COLO668 (cell line): ENCODE measurements around the gene STAG1.
"Not testable (repeated sequence)": the region's sequence is repeated elsewhere in the genome, so short reads cannot be mapped to it uniquely, and the experiment has no call there.

Experiments
- DNase-seq: peaks from one replicate; lab custom pipeline; 2025; ENCODE audit not compliant: unreplicated experiment; lab: John Stamatoyannopoulos, UW

STAG1 gene

GRCh38 chr3:136708333-136708985 is 43.7 kb downstream of the STAG1 start:
- DNase-seq, result no peak

DNA sequence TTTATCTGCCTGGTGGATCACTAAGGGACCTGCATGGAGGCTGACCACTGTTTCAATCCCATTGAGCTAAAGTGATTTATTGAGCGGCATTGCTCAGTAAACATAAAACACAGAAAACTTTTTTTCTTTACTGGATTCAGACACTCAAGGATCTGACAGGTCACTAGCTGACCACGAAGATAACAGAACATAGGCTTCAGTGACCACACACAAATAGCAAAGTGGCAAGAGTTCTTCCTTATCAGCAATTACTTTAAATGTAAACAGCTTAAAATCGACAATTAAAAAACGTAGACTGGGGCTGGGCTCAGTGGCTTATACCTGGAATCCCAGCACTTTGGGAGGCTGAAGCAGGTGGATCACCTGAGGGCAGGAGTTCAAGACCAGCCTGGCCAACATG is 48.7 kb downstream of the STAG1 start:
- DNase-seq, result no peak

DNA sequence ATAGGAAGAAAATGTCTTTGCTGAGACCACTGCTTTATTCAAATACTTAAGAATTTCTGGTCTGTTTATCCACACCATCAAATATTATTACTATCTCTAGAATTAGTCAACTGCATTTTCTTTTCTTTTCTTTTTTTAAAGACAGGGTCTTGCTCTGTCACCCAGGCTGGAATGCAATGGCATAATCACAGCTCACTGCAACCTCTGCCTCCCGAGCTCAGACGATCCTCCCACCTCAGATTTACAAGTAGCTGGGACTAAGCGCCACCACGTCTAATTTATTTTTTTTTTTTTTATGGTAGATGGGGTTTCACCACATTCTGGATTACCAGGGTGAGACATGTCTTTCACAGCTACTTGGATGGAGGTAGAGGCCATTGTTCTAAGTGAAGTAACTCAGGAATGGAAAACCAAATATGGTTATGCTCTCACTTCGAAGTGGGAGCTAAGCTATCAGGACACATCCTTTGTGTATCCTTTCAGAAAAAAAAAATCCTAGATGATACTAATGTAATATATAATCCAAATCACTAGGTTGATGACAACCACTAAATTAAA is 52.8 kb downstream of the STAG1 start:
- no peak for DNase-seq

- DNase-seq, result no peak
These were observed 53.8 kb downstream of the STAG1 start for GRCh38 chr3:136698361-136698760.

DNA sequence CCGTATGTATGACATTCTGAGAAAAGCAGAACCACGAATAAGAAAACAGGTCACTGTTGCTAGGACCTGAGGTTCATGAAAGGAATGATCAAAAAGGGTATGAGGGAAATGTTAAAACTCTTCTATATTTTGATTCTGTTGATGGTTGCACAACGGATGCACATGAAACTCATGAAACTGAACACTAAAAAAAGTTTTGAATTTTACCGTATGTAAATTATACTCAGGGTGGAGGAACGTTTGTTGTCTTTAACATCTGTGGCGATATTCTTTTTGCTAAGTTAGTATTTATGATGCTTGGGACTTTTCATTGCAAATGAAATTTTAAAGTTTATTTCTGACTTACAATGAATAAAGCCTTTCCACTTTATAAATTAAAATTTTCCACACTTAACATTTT is 55.4 kb downstream of the STAG1 start:
- DNase-seq, result no peak

DNA sequence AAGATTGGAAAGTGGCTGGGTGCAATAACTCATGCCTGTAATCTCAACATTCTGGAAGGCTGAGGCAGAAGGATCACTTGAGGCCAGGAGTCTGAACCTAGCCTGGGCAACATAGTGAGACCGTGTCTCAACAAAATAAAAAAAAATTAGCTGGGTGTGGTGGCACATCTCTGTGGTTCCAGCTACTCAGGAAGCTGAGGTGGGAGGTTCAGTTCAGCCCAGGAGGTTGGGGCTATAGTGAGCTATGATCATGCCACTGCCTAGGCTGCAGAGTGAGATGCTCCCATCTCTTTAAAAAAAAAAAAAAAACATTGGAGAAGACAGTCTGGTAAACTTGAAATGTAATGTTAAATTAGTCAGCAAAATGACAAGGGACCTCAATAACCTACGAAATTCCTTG is 57.9 kb downstream of the STAG1 start:
- DNase-seq, result no peak

DNA sequence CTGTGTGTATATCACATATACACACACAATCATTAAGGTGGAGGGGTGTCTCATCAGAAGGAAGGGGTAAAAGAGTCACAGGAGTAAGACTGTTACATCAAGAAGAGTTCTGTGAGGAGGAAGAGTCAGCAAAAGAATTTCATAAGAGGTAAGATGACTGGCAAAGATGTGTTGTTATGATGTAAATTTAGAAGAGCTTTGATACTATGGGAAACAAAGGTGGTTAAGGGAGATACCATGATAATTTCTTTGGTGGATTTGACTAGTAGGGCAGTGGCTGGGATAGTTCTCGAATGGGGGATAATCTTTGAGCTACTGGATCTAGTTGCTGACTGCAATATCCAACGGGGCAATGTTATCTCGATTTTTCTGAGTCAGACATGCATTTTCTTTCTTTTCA is 61.6 kb downstream of the STAG1 start:
- DNase-seq, result no peak

DNA sequence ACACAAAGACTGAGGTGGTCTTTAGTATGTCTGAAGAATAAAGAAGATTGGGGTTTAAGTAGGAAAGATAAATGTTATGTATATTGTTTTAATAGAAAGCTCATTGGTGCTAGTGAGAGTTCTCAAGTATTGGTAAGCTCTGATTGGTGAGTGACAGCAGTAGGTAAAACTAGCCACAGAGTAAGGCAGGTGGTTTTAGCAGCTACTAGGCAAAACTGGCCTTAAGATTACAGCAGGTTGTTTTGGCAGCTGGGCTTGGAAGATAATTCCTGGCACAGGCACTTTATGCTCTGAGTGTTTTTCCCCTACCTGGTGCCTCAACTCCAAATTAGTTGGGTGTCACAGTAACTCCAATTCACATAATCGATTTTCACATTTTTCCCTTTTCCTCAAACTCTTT is 66.3 kb downstream of the STAG1 start:
- DNase-seq, result no peak

- no peak for DNase-seq
These were observed 69.4 kb downstream of the STAG1 start for GRCh38 chr3:136682740-136683312.

DNA sequence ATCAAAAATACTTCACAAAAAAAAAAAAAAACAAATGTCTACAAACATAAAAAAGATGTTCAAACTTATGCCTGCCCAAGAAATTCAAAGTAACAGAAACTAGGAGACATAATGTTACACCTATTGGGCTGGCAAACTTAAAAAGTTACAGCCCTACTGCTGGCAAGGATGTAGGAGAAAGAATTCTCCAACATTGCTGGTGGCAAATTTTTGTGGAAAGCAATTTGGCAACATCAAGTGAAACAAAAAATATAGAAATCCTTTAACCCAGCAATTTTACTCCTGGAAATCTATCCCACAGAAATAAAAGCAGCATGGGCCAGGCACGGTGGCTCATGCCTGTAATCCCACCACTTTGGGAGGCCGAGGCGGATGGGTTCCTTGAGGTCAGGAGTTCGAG is 73.2 kb downstream of the STAG1 start:
- DNase-seq, result no peak

DNA sequence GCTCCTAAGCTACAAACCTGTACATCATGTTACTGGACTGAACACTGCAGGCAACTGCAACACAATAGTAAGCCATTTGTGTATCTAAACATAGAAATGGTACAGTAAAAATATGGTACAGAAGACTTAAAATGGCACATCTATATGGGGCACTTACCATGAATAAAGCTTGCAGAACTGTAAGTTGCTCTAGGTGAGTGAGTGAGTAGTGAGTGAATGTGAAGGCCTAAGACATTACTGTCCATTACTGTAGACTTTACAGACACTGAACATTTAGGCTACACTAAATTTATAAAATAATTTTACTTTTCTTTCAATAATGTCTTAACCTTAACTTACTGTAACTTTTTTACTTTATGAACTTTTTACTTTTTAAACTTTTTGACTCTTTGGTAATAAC is 76.2 kb downstream of the STAG1 start:
- no peak for DNase-seq

GRCh38 chr3:136675150-136675858 is 76.9 kb downstream of the STAG1 start:
- no peak for DNase-seq

- no peak for DNase-seq
These were observed 79.7 kb downstream of the STAG1 start for GRCh38 chr3:136672457-136672856.

- DNase-seq, result no peak
These were observed 80.3 kb downstream of the STAG1 start for GRCh38 chr3:136671921-136672320.

DNA sequence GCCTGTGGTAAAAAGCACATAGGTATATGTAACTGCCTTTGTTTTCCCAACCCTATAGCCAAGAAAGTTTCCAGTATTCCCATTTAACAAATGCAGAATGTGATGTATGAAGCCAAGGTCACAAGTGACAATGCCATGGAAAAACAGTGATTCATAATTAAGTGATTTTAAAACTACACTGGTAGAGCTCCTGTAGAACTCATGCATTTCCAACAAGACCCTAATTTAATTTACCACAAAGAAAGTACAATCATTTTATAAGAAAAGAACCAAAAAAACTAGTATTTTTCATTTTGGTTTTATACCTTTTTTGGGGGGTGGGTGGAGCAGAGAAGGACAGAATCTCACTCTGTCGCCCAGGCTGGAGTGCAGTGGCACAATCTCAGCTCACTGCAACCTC is 82.0 kb downstream of the STAG1 start:
- DNase-seq, result no peak

GRCh38 chr3:136667081-136667480 is 85.1 kb downstream of the STAG1 start:
- no peak for DNase-seq

GRCh38 chr3:136666301-136666700 is 85.9 kb downstream of the STAG1 start:
- DNase-seq, result not testable (repeated sequence)

- DNase-seq, result no peak
These were observed 87.4 kb downstream of the STAG1 start for GRCh38 chr3:136664771-136665170.

DNA sequence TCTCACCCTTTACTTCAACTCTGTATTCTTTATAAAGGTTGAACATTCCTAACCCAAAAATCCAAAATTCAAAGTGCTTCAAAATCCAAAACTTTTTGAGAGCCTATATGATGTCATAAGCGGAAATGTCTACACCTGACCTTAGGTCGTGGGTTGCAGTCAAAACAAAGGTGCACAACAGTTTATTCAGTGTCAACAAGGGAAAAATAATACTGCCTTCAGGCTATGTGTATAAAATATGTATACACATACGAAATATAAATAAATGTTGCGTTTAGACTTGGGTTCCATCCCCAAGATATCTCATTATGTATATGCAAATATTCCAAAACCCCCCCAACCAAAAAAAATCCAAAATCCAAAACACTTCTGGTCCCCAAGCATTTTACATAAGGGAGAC is 90.9 kb downstream of the STAG1 start:
- DNase-seq, result no peak

- DNase-seq, result no peak
These were observed 93.1 kb downstream of the STAG1 start for GRCh38 chr3:136658946-136659682.

GRCh38 chr3:136657526-136657925 is 94.7 kb downstream of the STAG1 start:
- no peak for DNase-seq

GRCh38 chr3:136653628-136654027 is 98.5 kb downstream of the STAG1 start:
- DNase-seq, result no peak
